SK-N-DZ (cell line): ENCODE results near the gene SYK.

Experiments used
- DNase-seq: peaks from one replicate; pipeline ENCODE4 v3.0.0-alpha.2; 2015; ENCODE audit warnings: low spot score

Gene SYK

DNA sequence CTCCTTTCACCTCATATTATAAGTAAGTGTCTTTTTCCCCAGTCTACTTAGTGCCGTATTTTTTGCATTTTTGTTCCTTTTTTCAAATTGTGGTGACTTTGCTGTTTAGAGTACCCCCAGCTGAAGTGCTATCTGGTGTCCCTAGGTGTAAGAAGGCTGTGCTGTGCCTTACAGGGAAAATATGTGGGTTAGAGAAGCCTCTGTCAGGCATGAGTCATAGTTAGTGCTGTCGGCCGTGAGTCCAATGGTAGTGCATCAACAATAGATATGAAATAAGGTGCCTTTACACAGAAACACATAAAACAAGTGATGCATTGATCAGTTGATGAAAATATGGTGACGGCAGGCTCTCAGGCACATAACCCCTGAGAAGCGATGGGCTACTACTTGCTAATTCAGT is 20.1 kb downstream of the SYK start:
- DNase-seq: no peak

DNA sequence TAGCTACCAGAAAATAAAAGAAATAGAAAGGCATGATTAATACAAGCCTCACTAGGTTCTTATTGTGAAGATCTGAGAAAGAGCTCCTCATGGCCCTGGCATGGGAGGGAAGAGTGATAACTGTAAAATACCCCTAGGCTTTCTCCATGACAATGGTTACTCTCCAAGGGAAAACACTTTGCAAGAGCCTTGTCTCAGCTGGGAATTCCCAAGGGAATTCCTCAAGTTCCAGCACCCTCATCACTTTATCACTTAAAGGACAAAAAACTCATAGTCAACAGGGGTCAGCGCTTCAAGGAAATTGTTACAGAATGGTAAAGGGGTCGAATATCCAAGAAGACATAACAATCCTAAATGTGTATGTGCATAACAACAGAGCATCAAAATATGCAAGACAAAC is 21.2 kb downstream of the SYK start:
- DNase-seq: no peak

DNA sequence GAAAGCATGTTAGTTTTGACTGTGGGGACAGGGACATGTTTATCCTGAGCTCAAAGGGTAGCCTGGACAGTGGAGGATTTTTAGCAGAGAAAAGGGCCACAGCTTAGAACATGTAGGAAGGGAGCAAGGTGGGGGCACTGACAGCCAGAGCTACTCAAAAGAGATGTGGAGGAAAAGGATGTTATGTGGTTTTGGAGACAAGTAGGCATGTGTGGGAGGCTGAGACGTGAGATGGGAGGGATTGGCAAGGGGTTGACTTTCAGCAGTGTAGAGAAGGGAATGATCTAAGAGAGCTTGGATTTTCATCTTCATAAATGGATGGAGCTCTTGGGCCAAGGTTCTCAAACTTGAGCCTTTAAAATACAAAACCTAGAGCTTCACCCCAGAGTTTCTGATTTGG is 24.0 kb downstream of the SYK start:
- no peak for DNase-seq

DNA sequence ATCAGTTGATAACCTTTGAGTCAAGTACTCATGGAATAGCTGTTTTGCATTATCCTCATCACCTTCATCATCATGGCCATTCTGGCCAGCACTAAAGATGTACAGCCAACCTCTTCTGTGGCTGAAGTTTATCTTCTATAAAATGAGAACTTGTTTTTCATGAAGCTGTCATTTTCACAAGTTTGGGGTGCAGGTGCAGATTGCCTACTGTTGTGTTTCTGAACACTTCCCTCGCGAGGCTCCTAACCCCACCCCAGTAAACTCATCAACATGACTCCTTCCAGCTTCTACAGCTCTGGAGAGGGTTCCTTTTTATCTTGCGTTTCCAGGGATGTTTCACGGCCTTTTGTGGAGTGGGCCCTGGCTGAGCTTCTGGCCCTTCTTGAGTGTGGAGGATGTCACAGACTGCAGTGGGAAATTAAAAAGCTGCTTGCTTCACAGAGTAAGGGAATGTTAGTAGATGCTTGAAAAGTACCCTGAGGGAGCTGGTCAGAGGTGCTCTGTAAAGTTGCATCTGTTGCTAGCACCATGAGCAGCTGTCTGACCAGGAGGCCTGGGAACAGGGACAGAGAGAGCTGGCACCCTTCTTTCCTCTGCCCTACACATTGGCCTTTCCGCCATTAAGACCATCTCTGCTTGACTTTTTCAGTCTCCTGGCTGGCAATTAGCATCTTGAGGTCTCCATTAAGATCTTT is 24.9 kb downstream of the SYK start:
- no peak for DNase-seq

DNA sequence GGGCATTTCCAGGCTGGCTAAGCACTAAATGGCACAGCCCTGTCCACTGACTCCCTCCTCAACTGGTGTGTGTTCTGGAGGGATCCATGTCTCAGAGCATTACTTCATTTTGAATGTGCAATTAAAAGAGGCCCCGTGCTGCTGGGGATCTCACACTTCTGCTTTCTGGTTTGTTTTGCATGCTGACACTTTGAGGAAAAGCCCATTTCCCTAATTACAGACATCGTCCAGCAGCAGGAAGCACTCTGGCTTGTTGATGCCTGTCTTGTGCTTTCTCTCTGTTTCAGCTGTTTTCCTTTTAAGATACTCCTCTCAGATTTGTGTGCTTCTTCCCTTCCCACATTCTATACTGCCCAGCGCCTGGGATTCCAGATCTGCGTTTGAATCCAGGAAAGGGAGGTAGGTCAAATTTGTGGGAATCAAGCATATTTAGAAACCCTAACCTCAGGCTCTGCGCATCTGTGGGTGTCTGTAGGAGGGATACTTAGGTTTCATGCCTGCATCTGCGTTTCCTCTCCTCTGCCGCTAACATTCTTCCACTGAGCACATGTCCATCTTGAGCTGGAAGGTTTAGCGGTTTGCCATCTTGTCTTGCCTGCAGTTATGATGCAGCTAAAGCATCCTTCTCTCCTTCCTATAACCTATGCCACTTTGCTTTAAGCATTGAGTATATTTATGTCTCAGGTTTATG is 25.7 kb downstream of the SYK start:
- no peak for DNase-seq

DNA sequence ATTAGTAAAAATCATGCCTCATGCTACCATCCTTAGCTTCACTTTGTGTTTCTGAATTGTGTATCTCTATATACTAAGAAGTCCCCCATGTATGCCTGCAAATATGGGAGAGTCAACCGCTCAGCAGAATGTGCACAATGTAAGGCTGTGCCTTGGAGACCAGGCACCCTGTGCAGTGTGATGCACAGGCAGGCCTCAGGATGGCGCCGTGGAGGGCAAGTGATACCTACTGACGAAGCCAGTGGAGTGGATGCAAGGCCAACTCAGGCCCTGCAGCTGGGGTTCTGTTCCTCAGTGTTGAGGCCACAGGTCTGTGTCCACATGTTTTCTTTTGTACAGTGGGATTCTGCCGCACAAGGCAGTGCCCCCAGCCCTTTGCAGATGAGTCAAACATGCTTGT is 28.4 kb downstream of the SYK start:
- DNase-seq: no peak

DNA sequence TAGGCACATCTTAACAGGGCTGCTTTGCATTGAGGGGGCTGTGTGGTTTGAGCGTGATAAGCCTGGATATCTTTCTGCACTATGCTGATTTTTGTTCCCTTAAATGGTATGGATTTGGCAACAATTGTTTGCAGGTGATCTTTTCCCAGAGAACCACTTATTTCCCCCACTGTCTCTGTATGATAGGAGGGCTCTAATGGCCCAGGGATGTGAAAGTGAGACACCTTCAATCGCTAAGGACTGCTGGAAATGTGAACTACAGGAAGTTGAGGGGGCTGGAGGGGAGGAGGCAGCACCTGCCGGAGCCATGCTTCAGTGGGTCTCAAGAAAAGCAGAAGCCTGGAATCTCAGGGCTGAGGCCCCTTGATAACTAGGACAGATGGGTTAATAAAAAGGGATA is 29.4 kb downstream of the SYK start:
- DNase-seq: no peak

DNA sequence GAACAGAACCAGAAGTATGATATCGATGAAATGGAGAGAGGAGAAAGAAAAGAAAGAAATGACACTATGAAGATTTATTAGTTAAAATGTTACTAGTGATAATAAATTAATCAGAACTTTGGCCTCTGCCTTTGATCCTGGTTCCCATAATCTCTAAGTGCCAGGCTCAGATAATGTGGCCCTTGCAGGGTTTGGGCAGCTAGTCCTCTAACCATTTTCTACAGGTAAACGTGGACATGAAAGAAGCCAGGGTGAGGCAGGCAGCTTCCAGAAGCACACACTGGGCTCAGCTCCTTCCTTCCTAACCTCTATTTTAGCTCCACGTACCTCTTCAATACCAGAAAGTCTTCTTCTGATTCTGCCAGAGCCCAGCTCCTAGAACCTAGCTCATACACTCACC is 30.6 kb downstream of the SYK start:
- DNase-seq: no peak

DNA sequence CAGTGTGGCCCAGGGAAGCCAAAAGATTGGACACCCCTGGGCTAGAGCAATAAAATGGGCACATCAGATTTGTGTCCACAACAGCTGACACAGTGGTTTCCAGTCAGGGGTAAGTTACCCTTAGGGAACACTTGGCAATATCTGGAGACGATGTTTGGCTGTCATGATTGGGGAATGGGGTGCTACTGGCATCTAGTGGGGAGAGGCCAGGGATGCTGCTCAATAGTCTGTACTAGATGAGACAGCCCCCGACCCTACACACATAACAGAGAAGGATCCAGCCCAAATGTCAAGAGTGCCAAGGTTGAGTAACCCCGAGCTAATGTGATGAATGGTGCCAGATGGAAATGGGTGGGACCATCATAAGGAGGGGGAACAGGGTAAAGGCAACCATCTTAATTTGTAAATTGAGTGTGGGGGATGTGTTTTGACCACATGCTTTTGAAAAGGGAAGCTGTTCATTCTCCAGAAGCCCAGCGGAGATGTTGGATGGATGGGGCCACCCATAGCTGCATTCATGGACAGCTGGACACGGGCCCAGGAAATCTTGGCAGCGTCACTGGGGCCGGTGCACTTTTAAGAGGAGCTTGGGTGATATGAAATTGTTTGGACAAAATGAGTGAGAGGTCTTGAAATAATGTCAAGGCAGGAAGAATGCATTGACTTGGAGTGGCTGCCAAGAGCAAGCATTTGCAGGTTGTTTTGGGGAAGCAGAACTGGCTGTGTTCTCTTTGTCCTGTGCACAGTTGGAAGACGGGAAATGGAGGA is 33.4 kb downstream of the SYK start:
- no peak for DNase-seq

DNA sequence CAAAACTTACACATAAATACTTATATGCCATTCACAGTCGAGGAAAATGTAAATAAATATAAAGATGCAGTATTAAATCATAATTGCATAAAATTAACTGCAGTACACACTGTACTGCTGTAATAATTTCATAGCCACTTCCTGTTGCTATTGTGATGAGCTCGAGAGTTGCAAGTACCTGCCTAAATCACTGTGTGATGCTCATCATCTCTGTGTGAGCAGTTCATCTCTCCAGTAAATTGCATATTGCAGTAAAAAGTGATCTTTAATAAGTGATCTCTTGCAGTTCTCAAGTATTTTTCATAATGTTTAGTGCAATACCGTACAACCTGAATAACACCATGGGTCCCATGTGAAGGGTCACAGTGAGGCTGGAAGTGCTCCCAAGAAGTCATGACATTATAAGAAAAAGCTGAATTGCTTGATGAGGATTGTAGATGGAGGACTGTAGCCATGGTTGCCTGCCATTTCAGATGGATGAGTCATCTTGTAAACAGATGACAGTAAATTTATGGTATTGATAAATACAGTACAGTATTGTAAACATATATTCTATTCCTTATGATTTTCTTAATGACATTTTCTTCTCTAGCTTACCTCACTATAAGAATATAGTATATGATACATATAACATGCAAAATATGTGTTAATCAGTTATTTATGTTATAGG is 34.9 kb downstream of the SYK start:
- DNase-seq: no peak

DNA sequence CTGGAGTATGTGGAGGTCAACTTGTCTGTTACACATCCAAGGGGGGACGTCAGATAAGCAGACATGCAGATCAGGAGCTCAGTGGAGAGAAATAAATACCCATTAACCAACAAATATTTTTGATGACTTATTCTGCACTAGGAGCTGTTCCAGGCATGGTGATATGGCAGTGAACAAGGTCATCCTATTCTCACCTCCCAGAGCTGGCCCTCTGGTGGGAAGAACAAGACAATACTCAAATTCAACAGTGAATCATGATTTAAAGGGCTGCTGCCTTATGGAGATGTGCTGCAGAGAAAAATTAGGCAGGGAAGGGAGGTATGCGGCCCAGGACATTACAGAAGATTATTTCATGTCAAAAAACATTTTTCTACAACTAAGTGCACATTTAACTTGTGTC is 36.5 kb downstream of the SYK start:
- DNase-seq: no peak

DNA sequence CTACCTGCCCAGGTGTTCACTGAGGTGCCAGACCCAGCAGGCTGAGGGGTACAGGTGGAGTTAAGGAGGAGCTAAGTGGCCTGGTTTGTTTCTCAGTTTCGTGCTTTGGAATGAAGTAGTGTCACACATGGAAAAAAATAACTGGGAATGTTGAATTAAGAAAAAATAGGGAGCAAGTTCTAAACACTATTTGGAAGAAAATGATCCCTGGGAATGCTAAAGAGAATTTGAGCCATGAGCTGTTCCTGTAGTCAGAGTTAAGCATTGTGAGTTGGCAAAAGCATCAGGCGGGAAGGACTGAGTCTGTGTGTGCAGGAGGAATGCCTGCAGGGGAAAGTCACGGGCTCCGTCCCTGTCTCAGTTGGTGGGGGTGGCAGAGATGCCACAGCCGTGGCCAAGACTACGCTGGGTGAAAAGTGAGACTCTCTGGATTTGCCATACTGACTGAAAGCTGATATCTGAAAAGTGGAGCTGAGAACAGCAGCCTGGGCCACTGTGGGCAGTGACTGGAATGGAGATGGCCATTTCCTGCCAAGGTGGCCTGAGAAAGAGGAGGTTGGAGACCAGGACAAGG is 37.0 kb downstream of the SYK start:
- no peak for DNase-seq

DNA sequence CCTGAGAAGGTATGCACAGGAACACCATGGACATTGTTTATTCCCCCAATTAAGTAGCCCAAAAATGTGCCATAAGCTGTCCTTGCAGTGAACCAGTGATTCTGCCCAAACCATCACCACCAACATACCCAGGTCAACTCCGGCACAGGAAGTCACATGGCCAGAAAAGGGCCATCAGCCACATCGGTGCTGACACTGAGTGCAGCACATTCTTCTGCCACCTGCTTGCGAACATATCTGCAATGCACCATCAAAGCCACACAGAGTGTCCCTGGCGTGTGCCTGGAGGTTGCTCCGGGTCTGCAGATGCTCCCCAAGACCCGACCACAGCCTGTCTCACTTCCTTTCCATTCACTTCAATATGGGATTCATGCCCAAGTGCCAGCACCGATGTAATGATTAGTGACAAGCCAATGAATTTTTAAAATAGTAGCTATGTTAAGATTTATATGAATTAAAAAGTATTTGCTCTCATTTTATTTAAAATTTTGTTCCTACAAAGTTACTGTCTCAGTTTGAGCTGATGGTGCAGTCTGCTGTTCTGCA is 37.6 kb downstream of the SYK start:
- no peak for DNase-seq

DNA sequence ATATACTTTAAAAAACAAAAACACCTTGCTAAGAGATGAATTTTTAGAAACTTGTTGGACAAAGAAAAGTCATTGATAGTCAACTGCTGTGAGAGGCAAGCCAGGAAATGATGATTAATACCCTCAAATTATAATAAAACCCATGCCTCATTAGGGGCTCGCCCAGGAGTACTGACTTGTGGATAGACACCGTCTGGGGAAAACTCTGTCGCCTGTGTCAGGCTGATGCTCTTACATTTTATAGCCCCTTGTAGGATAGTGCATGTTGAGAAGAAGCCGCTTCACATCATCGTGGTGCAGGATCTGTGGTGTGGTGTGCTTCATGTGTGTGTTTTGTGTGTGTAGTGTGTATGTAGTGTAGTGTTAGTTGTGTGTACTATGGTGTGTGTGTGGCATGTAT is 39.1 kb downstream of the SYK start:
- DNase-seq: no peak

DNA sequence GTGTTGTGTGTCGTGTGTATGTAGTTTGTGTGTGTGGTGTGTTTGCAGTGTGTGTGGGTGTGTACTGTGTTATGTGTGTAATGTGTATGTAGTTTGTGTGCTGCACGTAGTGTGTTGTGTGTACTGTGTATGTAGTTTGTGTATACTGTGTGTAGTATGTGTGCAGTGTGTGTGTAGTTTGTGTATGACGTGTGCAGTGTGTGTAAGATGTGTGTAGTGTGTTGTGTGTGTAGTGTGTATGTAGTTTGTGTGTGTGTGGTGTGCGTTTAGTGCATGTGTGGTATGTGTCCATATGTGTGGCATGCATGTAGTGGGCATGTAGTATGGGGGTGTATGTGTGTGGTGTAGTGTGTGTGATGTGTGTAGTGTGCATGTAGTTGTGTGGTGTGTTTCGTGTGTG is 39.6 kb downstream of the SYK start:
- DNase-seq: no peak

DNA sequence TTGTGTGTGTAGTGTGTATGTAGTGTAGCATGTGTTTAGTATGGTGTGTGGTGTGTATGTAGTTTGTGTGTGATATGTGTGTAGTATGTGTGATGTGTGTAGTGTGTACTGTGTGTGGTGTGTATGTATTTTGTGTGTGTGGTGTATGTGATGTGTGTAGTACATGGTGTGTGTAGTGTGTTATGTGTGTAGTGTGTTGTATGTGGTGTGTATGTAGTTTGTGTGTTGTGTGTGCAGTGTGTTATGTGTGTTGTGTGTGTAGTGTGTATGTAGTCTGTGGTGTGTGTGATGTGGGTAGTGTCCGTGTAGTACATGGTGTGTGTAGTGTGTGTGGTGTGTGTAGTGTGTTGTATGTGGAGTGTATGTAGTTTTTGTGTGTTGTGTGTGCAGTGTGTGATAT is 40.0 kb downstream of the SYK start:
- DNase-seq: no peak

DNA sequence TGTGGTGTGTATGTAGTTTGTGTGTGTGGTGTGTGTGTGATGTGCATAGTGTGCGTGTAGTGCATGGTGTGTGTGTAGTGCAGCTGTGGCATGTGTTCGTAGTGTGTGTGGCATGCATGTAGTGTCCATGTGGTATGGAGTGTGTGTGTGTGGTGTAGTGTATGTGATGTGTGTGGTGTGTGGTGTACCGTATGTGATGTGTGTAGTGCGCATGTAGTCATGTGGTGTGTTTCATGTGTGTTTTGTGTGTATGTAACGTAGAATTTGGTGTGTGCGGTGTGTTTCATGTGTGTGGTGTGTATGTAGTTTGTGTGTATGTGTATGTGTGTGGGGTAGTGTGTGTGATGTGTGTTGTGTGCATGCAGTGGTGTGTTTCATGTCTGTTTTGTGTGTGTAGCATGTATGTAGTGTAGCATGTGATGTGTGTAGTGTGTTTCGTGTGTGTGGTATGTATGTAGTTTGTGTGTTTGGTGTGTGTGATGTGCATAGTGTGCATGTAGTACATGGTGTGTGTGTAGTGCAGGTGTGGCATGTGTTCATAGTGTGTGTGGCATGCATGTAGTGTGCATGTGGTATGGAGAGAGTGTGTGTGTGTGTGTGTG is 40.7 kb downstream of the SYK start:
- DNase-seq: no peak

DNA sequence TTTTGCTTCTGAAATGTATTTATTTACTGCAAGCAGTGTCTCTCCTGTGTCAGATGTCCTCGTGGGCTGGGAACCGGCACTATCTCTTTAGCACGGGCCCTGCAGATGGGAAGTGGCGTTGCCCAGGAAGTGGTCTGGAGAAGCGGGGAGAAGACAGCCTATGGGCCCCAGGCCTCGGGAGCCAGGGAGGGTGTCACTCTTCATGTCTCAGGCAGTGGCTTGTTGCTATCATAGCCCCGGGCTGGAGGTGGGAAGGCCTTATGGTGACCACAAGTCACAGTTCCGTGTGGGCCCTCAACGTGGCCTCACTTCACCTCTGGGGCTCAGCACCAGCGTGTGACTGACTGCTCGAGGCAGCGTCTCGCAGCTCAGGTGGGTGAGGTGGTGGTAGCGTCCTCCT is 41.4 kb downstream of the SYK start:
- no peak for DNase-seq

DNA sequence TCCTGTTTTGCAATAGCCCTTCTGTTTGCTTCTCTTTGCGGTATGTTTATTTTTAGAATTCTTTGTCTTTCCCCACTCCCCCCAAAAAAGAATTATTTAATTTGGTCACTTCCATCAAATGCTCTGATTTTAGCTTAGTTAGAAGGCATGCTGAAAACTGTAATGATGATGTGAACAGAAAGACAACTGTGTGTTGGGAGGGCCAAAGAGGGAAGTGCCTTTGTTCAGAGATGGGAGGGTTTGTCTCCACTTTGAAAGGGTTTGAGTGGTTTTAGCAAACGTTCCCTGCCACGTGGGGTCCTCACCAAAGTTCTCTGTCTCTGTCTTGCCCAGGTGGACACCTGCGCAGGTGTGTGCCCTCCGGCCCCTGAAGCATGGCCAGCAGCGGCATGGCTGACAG is 41.9 kb downstream of the SYK start:
- DNase-seq: no peak

DNA sequence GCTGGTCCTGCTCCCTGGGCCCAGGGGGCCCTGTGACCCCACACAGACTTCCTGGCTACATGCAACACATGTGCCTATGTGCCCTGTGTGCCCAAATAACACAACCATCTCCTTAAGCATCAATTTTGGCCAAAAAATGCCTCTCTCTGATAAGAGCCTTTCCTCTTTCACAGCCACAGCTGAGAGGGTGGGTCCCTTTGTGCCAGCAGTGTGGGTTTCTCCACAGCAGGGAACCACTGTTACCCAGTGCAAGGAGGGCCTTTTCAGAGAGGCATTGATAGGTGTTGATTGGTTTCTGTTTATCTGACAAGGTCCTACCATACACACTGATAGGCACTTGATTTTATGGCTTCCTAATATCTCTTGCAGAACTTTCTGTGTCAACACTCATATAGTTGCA is 42.7 kb downstream of the SYK start:
- no peak for DNase-seq

DNA sequence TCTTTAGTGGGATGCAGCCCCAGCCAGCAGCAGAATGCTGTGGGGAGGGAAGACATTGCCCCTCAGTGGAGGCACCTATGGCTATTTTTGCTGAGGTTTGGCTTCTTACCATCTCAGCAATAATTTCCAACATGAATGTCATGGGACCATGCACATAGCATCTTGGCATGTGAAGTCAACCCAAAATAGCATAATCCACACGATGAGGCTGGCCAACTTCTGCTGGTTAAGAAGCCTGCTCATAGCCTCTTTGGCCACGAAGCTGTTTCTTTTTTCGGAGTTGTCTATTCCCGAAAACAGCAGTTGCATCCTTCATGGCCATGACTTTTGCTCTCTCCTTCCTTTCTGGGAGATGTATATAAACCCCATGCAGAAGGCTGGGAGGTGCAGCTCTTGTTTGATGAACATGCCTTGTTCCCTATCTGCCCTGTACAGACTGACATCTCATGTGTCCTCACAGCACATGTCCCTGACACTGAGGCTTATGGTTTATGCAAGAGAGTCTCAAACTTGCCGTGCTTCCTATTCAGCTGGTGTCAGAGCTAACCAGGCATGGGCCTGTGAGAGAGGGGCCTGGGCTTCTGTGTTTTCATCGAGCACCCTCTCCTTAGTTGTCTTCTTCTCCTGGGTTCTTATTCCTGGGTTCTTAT is 45.3 kb downstream of the SYK start:
- no peak for DNase-seq
